GM23248 (cell line): ENCODE data around the gene PITPNM2. TPM values are rescaled to one million over a fixed set of nuclear protein-coding genes. Genes with fewer than 3 reads are reported as not detected.

Source experiments
- DNase-seq: peaks from one replicate; pipeline ENCODE4 v3.0.0-alpha.2; 2015
- H2AFZ ChIP-seq: fragments of 200-600 bp; sonication (generic); 2 replicates; pipeline ENCODE4 v1.6.1; 2016; ENCODE audit warnings: antibody characterized with exemption
- H3F3A ChIP-seq: fragments of 200-600 bp; sonication (generic); 2 replicates; pipeline ENCODE4 v1.6.1; 2016; ENCODE audit warnings: mild to moderate bottlenecking, antibody characterized with exemption, mixed run types; ENCODE audit not compliant: insufficient read depth
- H3K27ac ChIP-seq: fragments of 200-600 bp; sonication (generic); 2 replicates; pipeline ENCODE4 v1.5.1; 2016; ENCODE audit warnings: mild to moderate bottlenecking
- H3K27me3 ChIP-seq: fragments of 200-600 bp; sonication (generic); replicated peaks from 2 replicates; pipeline ENCODE4 v1.6.1; 2016; ENCODE audit warnings: mild to moderate bottlenecking; ENCODE audit not compliant: insufficient read depth
- H3K36me3 ChIP-seq: fragments of 200-600 bp; sonication (generic); 2 replicates; pipeline ENCODE4 v1.6.1; 2016; ENCODE audit warnings: low read depth, mild to moderate bottlenecking
- H3K4me1 ChIP-seq: fragments of 200-600 bp; sonication (generic); 2 replicates; pipeline ENCODE4 v1.6.1; 2016; ENCODE audit warnings: mild to moderate bottlenecking; ENCODE audit not compliant: insufficient read depth
- H3K4me2 ChIP-seq: fragments of 200-600 bp; sonication (generic); one replicate; pipeline ENCODE4 v1.6.1; 2016; ENCODE audit warnings: mild to moderate bottlenecking; ENCODE audit not compliant: unreplicated experiment
- H3K4me3 ChIP-seq: fragments of 200-600 bp; sonication (generic); 2 replicates; pipeline ENCODE4 v1.5.1; 2016; ENCODE audit warnings: mild to moderate bottlenecking
- H3K79me2 ChIP-seq: fragments of 200-600 bp; sonication (generic); 2 replicates; pipeline ENCODE4 v1.6.1; 2016; ENCODE audit warnings: mild to moderate bottlenecking; ENCODE audit not compliant: insufficient read depth
- H3K9ac ChIP-seq: fragments of 200-600 bp; sonication (generic); 2 replicates; pipeline ENCODE4 v1.6.1; 2016; ENCODE audit warnings: mild to moderate bottlenecking
- H3K9me2 ChIP-seq: fragments of 200-600 bp; sonication (generic); 2 replicates; pipeline ENCODE4 v1.6.1; 2016; ENCODE audit warnings: mixed run types, mild to moderate bottlenecking, moderate library complexity; ENCODE audit not compliant: insufficient read depth
- H3K9me3 ChIP-seq: fragments of 200-600 bp; sonication (generic); one replicate; pipeline ENCODE4 v1.6.1; 2017; ENCODE audit warnings: low read depth
- H4K20me1 ChIP-seq: fragments of 200-600 bp; sonication (generic); 2 replicates; pipeline ENCODE4 v1.6.0; 2016; ENCODE audit not compliant: insufficient read depth
- EZH2 ChIP-seq: fragments of 200-600 bp; sonication (generic); IDR thresholded peaks from 2 replicates; pipeline ENCODE4 v1.6.1; 2018; ENCODE audit warnings: antibody characterized with exemption, mild to moderate bottlenecking; ENCODE audit not compliant: insufficient read depth, poor library complexity, severe bottlenecking
- EZH2phosphoT487 ChIP-seq: fragments of 200-600 bp; sonication (generic); IDR thresholded peaks from 2 replicates; pipeline ENCODE4 v1.6.1; 2018; ENCODE audit warnings: antibody characterized with exemption, moderate library complexity, mild to moderate bottlenecking, low read depth; ENCODE audit not compliant: insufficient read depth
- WGBS, 2 experiments: methylation state at CpG; one replicate each; pipeline ENCODE4 v1.1.6; 2015 to 2017; ENCODE audit warnings: low lambda C conversion rate in 2 of 2, low coverage in 1 of 2; ENCODE audit errors: missing lambda C conversion rate in 2 of 2; 5-methylcytosine and 5-hydroxymethylcytosine counted together
- in situ Hi-C: fragments of 300-500 bp; cut with MboI; formaldehyde crosslinking; loops from 2 replicates; pipeline ENCODE4 v1.15.0; 2020
- polyA plus RNA-seq: library from polyadenylated mRNA; unstranded; fragments of >200 nt; fragmentation: Nextera tagmentation; extraction: Ambion mirVana; gene quantifications from 2 replicates; pipeline ENCODE4 v1.2.1, GENCODE V29; 2016
- total RNA-seq: library from RNA; depleted of rRNA; stranded (reverse); fragments of >200 nt; shearing (Covaris generic); gene quantifications from 2 replicates; pipeline ENCODE4 v1.2.3, GENCODE V29; 2014

The PITPNM2 gene
- total and polyA plus RNA-seq, 2 experiments from 2014 or later, result 0.63 to 2.1 TPM

- peaks cover 13% of the 10 kb centered on the region; the same call in 1 of the 2 replicates for H3F3A ChIP-seq
- H3K4me1 ChIP-seq, result peaks cover 19% of the 10 kb centered on the region
- no peaks in the 10 kb centered on the region for H4K20me1 ChIP-seq
- peaks cover 15% of the 10 kb centered on the region for H3K79me2 ChIP-seq
- H3K9ac ChIP-seq, result no peak overlapping the region; the same call in 1 of the 2 replicates
- H3K9me2 ChIP-seq, result no peaks in the 10 kb centered on the region
- in situ Hi-C loops, result no loop called here
- WGBS, 2 experiments, result 86 to 88% methylated on average over 13 of the region's 13 CpGs
- TF ChIP-seq EZH2, result no peak
- TF ChIP-seq EZH2phosphoT487, result no peak
- no peak overlapping the region for H3K27ac ChIP-seq
- H3K36me3 ChIP-seq, result no peaks in the 10 kb centered on the region
- H3K9me3 ChIP-seq, result no peaks in the 10 kb centered on the region
- no peak overlapping the region for H3K4me3 ChIP-seq
- no peak overlapping the region for H2AFZ ChIP-seq
- no peaks in the 10 kb centered on the region for H3K27me3 ChIP-seq
- H3K4me2 ChIP-seq, result no peak overlapping the region
- no peak for DNase-seq
Observed at GRCh38 chr12:123114304-123115083, 36.4 kb downstream of the PITPNM2 start.

GRCh38 chr12:123113026-123113425 is 37.9 kb downstream of the PITPNM2 start:
- in situ Hi-C loops, result no loop called here
- H3K79me2 ChIP-seq, result peaks cover 15% of the 10 kb centered on the region
- no peak overlapping the region for H3K4me2 ChIP-seq
- no peak overlapping the region for H2AFZ ChIP-seq
- no peaks in the 10 kb centered on the region for H4K20me1 ChIP-seq
- no peaks in the 10 kb centered on the region for H3K36me3 ChIP-seq
- no peak for TF ChIP-seq EZH2
- no peak for TF ChIP-seq EZH2phosphoT487
- H3K4me3 ChIP-seq, result no peak overlapping the region
- DNase-seq, result no peak
- no peaks in the 10 kb centered on the region for H3K9me3 ChIP-seq
- no peak overlapping the region for H3K27ac ChIP-seq
- WGBS, 2 experiments, result 83 to 86% methylated on average over 8 of the region's 8 CpGs
- H3F3A ChIP-seq, result peaks cover 13% of the 10 kb centered on the region; the same call in 1 of the 2 replicates
- peaks cover 19% of the 10 kb centered on the region for H3K4me1 ChIP-seq
- H3K9me2 ChIP-seq, result no peaks in the 10 kb centered on the region
- no peak overlapping the region for H3K9ac ChIP-seq
- H3K27me3 ChIP-seq, result no peaks in the 10 kb centered on the region

- DNase-seq, result no peak
- Histone ChIP-seq H3K4me2 (no peak overlapping the region), H3F3A (peaks cover 13% of the 10 kb centered on the region; the same call in 1 of the 2 replicates), H3K79me2 (peaks cover 7% of the 10 kb centered on the region), H4K20me1 (no peaks in the 10 kb centered on the region), H3K4me3 (no peak overlapping the region), H3K9ac (no peak overlapping the region), H3K9me2 (no peaks in the 10 kb centered on the region), H3K36me3 (no peaks in the 10 kb centered on the region), H2AFZ (no peak overlapping the region), H3K9me3 (no peaks in the 10 kb centered on the region), H3K27me3 (no peaks in the 10 kb centered on the region), H3K27ac (no peak overlapping the region), H3K4me1 (peaks cover 19% of the 10 kb centered on the region)
- in situ Hi-C loops, result no loop called here
- TF ChIP-seq EZH2phosphoT487, result no peak
- TF ChIP-seq EZH2, result no peak
- 91 to 94% methylated on average over 13 to 19 of the region's 19 CpGs for WGBS, 2 experiments
Observed at GRCh38 chr12:123111498-123112165, 39.3 kb downstream of the PITPNM2 start.

- no peak overlapping the region for H3K9ac ChIP-seq
- DNase-seq, result no peak
- H3K36me3 ChIP-seq, result no peaks in the 10 kb centered on the region
- H3K27ac ChIP-seq, result no peak overlapping the region
- H2AFZ ChIP-seq, result no peak overlapping the region
- H3K9me2 ChIP-seq, result no peaks in the 10 kb centered on the region
- no peaks in the 10 kb centered on the region for H3K27me3 ChIP-seq
- no peak overlapping the region for H3K4me2 ChIP-seq
- H3F3A ChIP-seq, result no peaks in the 10 kb centered on the region
- H3K4me1 ChIP-seq, result peaks cover 1% of the 10 kb centered on the region; the same call in 1 of the 2 replicates
- H3K79me2 ChIP-seq, result peaks cover 6% of the 10 kb centered on the region
- H3K9me3 ChIP-seq, result no peaks in the 10 kb centered on the region
- in situ Hi-C loops, result no loop called here
- H4K20me1 ChIP-seq, result no peaks in the 10 kb centered on the region
- WGBS, 2 experiments, result 84 to 91% methylated on average over 3 of the region's 3 CpGs
- no peak overlapping the region for H3K4me3 ChIP-seq
- TF ChIP-seq EZH2phosphoT487, result no peak
- no peak for TF ChIP-seq EZH2
Observed at GRCh38 chr12:123109319-123109772, 41.5 kb downstream of the PITPNM2 start.
